DMS 273 treated with DMSO at 0.1 percent for 48 hours (cell line): ENCODE measurements around the gene TMEM178B.
"Not testable (repeated sequence)": the region's sequence is repeated elsewhere in the genome, so short reads cannot be mapped to it uniquely, and the experiment has no call there.

Experiments used
- DNase-seq: peaks from one replicate; lab custom pipeline; 2025; lab: John Stamatoyannopoulos, UW

Gene TMEM178B

GRCh38 chr7:141144921-141145629 lies 71.2 kb downstream of the TMEM178B start:
- DNase-seq, result no peak

- no peak for DNase-seq
Measured at GRCh38 chr7:141145630-141145982, 71.7 kb downstream of the TMEM178B start.

DNA sequence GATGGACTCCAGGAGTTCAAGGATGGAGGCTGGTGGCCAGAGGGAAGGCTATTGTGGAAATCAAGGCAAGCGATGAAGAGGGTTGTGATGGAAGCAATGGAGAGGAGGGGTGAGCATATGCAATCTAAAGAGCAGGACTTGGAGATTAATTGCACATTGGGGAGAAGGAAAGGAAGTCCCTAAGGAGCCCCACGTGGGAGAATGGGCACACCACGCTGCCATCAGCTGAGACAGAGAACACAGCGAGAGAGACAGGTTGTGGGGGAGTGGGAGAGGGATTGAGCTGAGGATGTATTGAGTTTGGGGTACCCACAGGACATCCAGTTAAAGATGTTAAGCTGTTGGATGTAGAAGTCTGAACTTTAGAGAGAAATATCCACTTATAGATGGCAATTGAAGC lies 73.6 kb downstream of the TMEM178B start:
- no peak for DNase-seq

DNA sequence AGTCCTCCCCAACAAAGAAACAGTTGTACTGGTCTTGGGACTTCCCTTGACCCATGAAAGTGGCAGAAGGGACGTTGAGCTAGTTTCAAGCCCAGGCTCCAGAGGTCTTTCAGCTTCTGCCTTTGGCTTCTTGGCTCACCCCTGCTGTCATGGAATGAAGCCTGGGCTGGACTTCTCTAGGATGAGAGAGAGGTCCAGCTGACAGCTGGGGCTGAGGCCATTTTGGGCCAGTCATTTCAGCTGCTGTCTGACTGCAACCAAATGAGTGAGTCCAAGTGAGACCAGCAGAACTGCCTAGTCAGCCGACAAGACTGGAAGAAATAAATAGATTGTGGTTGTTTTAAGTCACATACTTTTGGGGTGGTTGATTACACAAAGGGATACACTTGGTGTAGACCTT lies 76.6 kb downstream of the TMEM178B start:
- DNase-seq, result no peak

- no peak for DNase-seq
Measured at GRCh38 chr7:141151746-141152145, 77.9 kb downstream of the TMEM178B start.

GRCh38 chr7:141153231-141153630 lies 79.4 kb downstream of the TMEM178B start:
- no peak for DNase-seq

GRCh38 chr7:141154131-141154732 lies 80.4 kb downstream of the TMEM178B start:
- no peak for DNase-seq

GRCh38 chr7:141156407-141156806 lies 82.5 kb downstream of the TMEM178B start:
- DNase-seq, result no peak

DNA sequence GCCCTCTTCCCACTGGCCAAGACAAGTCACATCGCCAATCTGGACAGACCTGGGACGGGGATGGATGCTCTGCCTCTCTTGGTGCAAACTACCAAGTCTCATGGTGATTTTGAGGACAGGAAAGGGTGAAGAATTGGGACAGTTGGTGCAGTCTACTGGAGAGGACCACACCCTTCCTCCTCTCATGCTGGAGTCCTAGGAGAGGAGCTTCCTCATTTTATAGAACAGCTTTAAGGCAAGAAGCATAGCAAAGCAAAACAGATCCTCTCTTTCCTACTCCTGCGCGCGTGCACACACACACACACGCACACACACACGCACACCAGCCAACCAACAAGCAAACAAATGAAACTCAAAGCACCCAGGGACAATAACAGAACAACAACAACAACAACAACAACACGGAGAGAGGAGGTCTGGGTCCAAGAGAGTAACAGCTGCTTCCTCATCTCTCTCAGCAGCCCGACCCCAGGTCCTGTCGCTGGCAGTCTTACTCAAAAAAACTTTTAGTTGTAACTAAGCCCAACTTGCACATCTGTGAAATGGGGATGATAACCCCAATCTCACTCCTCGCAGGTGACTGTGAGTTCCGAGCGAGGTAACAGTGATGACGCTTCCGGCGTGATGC lies 83.4 kb downstream of the TMEM178B start:
- no peak for DNase-seq

DNA sequence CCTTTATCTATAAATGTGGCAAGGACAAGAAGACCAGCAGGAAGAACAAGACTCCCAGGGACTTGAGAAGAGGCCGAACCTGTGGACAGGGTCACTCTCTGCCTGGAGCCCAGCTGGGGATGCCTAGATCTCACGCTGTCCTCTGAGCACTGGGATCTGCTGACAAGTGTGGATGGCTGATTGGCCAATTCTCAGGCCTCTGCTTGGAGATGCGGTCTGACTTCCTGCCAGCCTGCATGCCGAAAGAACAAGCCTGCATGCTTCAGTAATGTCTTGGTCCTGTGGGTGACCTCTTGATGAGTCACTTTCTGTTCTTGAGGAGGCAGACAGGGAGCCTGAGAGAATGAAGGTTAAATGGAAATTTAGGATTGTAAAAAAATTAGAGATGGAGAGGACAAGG lies 84.7 kb downstream of the TMEM178B start:
- no peak for DNase-seq

GRCh38 chr7:141160246-141160860 lies 86.5 kb downstream of the TMEM178B start:
- DNase-seq, result no peak

DNA sequence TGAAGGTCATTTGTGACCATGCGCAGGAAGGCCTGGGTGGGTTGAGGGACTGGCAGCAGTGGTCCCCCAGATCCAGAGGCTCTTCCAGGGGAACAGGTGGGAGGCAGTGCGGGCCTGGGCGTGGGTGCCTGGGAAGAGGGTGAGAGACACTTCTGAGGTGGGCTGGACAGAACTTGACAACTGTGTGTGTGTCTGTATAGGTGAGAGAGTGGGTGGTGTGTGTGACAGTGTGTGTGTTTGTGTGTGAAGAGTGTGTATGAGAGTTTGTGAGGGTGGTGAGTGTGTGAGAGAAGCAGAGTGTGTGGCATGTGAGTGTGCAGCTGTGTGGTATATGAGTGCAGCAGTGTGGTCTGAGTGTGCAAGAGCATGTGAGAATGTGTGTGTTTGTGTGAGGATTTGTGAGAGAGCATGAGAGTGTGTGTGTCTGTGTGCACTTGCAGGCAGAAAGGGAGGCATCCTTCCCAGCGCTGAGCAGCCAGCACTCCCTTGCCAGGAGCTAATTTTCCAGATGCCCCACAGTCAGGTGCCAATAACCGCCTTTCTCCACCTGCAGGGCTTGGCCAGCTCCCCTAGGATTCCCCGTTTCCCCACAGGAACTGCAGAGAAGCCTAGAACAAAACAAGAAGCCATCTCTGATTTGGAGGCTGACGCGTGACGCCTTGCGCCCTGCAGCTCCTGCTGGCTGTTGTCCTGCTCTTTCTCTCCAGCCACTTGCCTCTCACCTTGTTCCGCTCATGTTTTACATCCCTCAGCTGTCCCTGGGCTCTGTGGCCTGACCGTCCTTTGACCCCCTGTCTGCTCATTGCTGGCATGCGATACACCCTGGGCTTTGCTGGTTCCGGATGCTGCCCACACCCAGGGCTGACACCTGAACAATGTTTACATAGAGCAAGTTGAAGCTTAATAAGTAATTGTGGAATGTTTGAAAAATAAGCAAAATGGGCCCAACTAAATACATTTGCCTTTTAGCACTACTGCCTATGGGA lies 88.0 kb downstream of the TMEM178B start:
- no peak for DNase-seq

GRCh38 chr7:141165521-141165920 lies 91.7 kb downstream of the TMEM178B start:
- DNase-seq, result no peak

- no peak for DNase-seq
Measured at GRCh38 chr7:141166926-141167325, 93.1 kb downstream of the TMEM178B start.

DNA sequence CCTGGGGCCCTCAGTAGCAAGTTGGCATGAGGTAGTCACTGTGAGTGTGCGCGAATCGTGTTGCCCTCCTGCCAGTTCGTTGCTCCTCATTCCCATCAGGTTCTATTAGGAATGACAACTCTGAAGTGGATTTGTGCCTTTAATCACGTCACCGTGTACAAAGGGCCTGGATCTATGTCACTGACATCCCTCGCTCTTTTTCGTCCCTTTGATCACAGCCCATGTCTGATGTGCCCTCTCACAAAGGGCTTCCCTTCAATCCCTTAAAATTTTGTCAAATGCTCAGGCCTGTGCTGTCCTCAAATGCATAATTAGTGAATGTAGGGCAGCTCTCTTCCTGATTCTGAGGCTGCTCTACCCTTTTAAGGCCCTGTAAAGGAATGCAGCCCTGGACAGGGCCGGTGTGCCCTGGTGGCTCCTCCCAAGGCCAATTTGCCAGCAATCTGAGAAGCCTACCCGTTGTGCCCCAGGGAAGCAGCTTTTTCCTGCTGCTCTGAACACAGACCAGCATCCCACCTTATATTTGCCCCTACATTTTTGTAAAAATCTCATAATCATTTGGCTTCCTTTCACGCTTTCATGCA lies 93.6 kb downstream of the TMEM178B start:
- no peak for DNase-seq

GRCh38 chr7:141169157-141169556 lies 95.3 kb downstream of the TMEM178B start:
- DNase-seq, result not testable (repeated sequence)

DNA sequence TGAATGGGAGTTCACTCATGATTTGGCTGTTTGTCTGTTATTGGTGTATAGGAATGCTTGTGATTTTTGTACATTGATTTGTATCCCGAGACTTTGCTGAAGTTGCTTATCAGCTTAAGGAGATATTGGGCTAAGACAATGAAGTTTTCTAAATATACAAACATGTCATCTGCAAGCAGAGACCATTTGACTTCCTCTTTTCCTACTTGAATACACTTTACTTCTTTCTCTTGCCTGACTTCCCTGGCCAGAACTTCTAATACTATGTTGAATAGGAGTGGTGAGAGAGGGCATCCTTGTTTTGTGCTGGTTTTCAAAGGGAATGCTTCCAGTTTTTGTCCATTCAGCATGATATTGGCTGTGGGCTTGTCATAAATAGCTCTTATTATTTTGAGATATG lies 101.9 kb downstream of the TMEM178B start:
- not testable (repeated sequence) for DNase-seq

DNA sequence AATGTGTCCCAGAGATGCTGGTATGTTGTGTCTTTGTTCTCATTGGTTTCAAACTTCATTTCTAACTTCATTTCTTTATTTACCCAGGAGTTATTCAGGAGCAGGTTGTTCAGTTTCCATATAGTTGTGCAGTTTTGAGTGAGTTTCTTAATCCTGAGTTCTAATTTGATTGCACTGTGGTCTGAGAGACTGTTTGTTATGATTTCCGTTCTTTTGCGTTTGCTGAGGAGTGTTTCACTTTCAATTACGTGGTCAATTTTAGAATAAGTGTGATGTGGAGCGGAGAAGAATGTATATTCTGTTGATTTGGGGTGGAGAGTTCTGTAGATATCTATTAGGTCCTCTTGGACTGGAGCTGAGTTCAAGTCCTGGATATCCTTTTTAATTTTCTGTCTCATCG lies 103.3 kb downstream of the TMEM178B start:
- not testable (repeated sequence) for DNase-seq

- DNase-seq, result no peak
Measured at GRCh38 chr7:141178486-141179135, 104.7 kb downstream of the TMEM178B start.

DNA sequence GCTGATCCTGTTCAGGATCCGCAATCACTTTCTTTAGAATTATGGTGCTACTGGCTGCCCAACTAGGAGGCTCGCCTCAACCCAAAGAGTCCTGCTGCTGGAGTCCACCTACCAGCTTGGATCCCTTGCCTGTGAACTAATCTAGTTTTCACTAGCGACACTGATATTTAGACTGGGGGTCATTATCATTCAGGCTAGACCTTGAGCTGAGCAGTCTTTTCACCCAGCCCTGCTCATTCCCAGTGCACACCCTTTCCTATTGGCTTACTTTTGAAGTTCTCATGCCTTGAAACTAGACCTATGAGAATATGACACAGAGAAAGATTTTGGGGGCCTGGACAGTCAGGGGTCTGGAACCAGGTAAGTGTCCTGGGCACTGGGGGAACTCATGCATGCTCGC lies 107.9 kb downstream of the TMEM178B start:
- no peak for DNase-seq
